ENCODE results near the gene HMGA1. TPM values are rescaled to one million over a fixed set of nuclear protein-coding genes. Genes with fewer than 3 reads are reported as not detected.
A peak's percentile ranks its signal among the peaks of the same experiment; 100 is the strongest.

HMGA1 gene
- total and polyA plus RNA-seq, 2 of the 13 experiments (the other 11 are each of a cell fraction or from before 2014, with no cell fraction given): 117 to 145 TPM

- no peak for TF ChIP-seq ZNF749 (CRISPR knock-in tag; IDR thresholded peaks at IDR 0.05; ENCODE audit: borderline replicate concordance)
- TF ChIP-seq ZNF496 (CRISPR knock-in tag; IDR thresholded peaks at IDR 0.05; ENCODE audit: insufficient replicate concordance): no peak
- no peak for TF ChIP-seq KLF11 (CRISPR knock-in tag; IDR thresholded peaks at IDR 0.05)
- TF ChIP-seq BCLAF1 (IDR thresholded peaks at IDR 0.05): no peak
- no peak for TF ChIP-seq JDP2 (CRISPR knock-in tag; IDR thresholded peaks at IDR 0.05; ENCODE audit: borderline replicate concordance)
- no peak for TF ChIP-seq ZNF224 (CRISPR knock-in tag; IDR thresholded peaks at IDR 0.05)
- TF ChIP-seq NKX3-1 (CRISPR knock-in tag; IDR thresholded peaks at IDR 0.05): no peak
- TF ChIP-seq ZNF160 (CRISPR knock-in tag; IDR thresholded peaks at IDR 0.05): no peak
- TF ChIP-seq, protein P1, sequence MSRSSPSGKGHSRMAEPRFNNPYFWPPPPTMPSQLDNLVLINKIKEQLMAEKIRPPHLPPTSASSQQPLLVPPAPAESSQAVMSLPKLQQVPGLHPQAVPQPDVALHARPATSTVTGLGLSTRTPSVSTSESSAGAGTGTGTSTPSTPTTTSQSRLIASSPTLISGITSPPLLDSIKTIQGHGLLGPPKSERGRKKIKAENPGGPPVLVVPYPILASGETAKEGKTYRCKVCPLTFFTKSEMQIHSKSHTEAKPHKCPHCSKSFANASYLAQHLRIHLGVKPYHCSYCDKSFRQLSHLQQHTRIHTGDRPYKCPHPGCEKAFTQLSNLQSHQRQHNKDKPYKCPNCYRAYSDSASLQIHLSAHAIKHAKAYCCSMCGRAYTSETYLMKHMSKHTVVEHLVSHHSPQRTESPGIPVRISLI (CRISPR knock-in tag; IDR thresholded peaks at IDR 0.05; ENCODE audit: borderline replicate concordance): no peak
- TF ChIP-seq ZNF790 (CRISPR knock-in tag; IDR thresholded peaks at IDR 0.05; ENCODE audit: borderline replicate concordance): no peak
- no peak for TF ChIP-seq ZBTB14 (CRISPR knock-in tag; IDR thresholded peaks at IDR 0.05)
- no peak for TF ChIP-seq ZNF597 (CRISPR knock-in tag; IDR thresholded peaks at IDR 0.05)
- TF ChIP-seq ZNF652 (CRISPR knock-in tag; IDR thresholded peaks at IDR 0.05; ENCODE audit: borderline replicate concordance, low read depth): 0 out of 2 replicates have a peak, but pooled peaks have one; percentile 14
- TF ChIP-seq PAF1 (CRISPR knock-in tag; IDR thresholded peaks at IDR 0.05): no peak
- TF ChIP-seq MXD4 (CRISPR knock-in tag; IDR thresholded peaks at IDR 0.05): no peak
- no peak for TF ChIP-seq REL (CRISPR knock-in tag; conservative IDR thresholded peaks at IDR 0.05)
- TF ChIP-seq, protein P2, sequence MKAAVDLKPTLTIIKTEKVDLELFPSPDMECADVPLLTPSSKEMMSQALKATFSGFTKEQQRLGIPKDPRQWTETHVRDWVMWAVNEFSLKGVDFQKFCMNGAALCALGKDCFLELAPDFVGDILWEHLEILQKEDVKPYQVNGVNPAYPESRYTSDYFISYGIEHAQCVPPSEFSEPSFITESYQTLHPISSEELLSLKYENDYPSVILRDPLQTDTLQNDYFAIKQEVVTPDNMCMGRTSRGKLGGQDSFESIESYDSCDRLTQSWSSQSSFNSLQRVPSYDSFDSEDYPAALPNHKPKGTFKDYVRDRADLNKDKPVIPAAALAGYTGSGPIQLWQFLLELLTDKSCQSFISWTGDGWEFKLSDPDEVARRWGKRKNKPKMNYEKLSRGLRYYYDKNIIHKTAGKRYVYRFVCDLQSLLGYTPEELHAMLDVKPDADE (CRISPR knock-in tag; IDR thresholded peaks at IDR 0.05): no peak
Measured at GRCh38 chr6:34276881-34277762, 40.4 kb downstream of the HMGA1 start (continued).

Measured in HepG2 (cell line).